HepG2 (cell line): Measurements from ENCODE around the gene AP3B1. TPM values are rescaled to one million over a fixed set of nuclear protein-coding genes. Genes with fewer than 3 reads are reported as not detected.

Experiments
- ATAC-seq: fragments of 200-7000 bp; cut with Tn5 transposase; 3 replicates; pipeline ENCODE4 v1.9.1; 2020; ENCODE audit warnings: mild to moderate bottlenecking, moderate library complexity
- BruUV-seq: library from RNA; stranded (reverse); fragments of 400-500 nt; replicated peaks from 2 replicates; lab custom pipeline; 2021; lab: Mats Ljungman, UMichigan
- CTCF ChIA-PET: fragments of 300-600 bp; formaldehyde crosslinking; extraction: SDS; loops from one replicate; lab custom pipeline; 2021; ENCODE audit warnings: low total read pairs, inconsistent platforms, low intra/inter-chr PET ratio; lab: Yijun Ruan, JAX
- POLR2A ChIA-PET: fragments of 350-600 bp; sonication (Branson Sonifier 250); formaldehyde crosslinking; loops from one replicate; lab custom pipeline; 2020; ENCODE audit warnings: antibody characterized with exemption, inconsistent platforms; lab: Yijun Ruan, JAX
- DNase-seq: peaks from one replicate; pipeline ENCODE4 v3.0.0-alpha.2; 2015; ENCODE audit warnings: low spot score
- FAIRE-seq: peaks from 3 replicates; lab custom pipeline; 2011; peaks lifted over from hg19 to GRCh38; lab: Jason Lieb, UNC
- H2AFZ ChIP-seq: one replicate; pipeline ENCODE4 v1.6.1; 2011; ENCODE audit warnings: low read length, inconsistent platforms
- H3K27ac ChIP-seq: fragments of 300-600 bp; 3 replicates; pipeline ENCODE4 v1.8.0; 2011; ENCODE audit warnings: mixed run types, mild to moderate bottlenecking, mixed read lengths, low read length, inconsistent platforms; ENCODE audit not compliant: insufficient read depth; ENCODE audit errors: extremely low read length
- H3K27me3 ChIP-seq, 2 experiments: fragments of 200-600 bp in 1 of 2; 2 replicates in 1 of 2; 3 replicates in 1 of 2; pipeline versions ENCODE4 v1.6.0 to v1.8.0; 2011; ENCODE audit warnings: low read length in 2 of 2, mild to moderate bottlenecking in 2 of 2, moderate library complexity in 2 of 2, inconsistent platforms in 1 of 2; ENCODE audit not compliant: insufficient read depth in 2 of 2, control insufficient read depth in 1 of 2
- H3K36me3 ChIP-seq, 2 experiments: fragments of 200-600 bp in 1 of 2; replicated peaks in 1 of 2; 2 replicates in 1 of 2; 3 replicates in 1 of 2; pipeline versions ENCODE4 v1.5.1 to v1.8.0; 2011; ENCODE audit warnings: low read length in 2 of 2, inconsistent platforms in 1 of 2; ENCODE audit not compliant: insufficient read depth in 2 of 2, control insufficient read depth in 1 of 2
- H3K4me1 ChIP-seq: 2 replicates; pipeline ENCODE4 v1.5.1; 2012; ENCODE audit warnings: low read length, inconsistent platforms; ENCODE audit not compliant: insufficient read depth
- H3K4me2 ChIP-seq: 2 replicates; pipeline ENCODE4 v1.6.0; 2011; ENCODE audit warnings: low read depth, low read length, inconsistent platforms
- H3K4me3 ChIP-seq, 3 experiments: fragments of 200-600 bp in 1 of 3; sonication (generic), shearing (Covaris generic) in 1 of 3; replicated peaks in 1 of 3; 2 replicates each; pipeline ENCODE4 v1.5.1; 2011 to 2016; ENCODE audit warnings: low read length in 3 of 3, inconsistent platforms in 2 of 3, low read depth in 2 of 3, mild to moderate bottlenecking in 2 of 3, control low read depth in 1 of 3, mixed read lengths in 1 of 3; ENCODE audit not compliant: insufficient read depth in 1 of 3
- H3K79me2 ChIP-seq: one replicate; pipeline ENCODE4 v1.6.1; 2011; ENCODE audit warnings: low read length, inconsistent platforms; ENCODE audit not compliant: insufficient read depth
- H3K9ac ChIP-seq: 2 replicates; pipeline ENCODE4 v1.6.0; 2011; ENCODE audit warnings: mild to moderate bottlenecking, low read depth, low read length, inconsistent platforms; ENCODE audit not compliant: insufficient read depth
- H3K9me3 ChIP-seq: 2 replicates; pipeline ENCODE4 v1.5.1; 2012; ENCODE audit warnings: mild to moderate bottlenecking, low read length
- H4K20me1 ChIP-seq: 2 replicates; pipeline ENCODE4 v1.6.0; 2011; ENCODE audit warnings: inconsistent platforms, mild to moderate bottlenecking, low read length, moderate library complexity; ENCODE audit not compliant: insufficient read depth
- ISX ChIP-seq: sonication (generic); formaldehyde crosslinking; conservative IDR thresholded peaks from 2 replicates; pipeline ENCODE4 v1.5.0; 2020; ENCODE audit warnings: missing genetic modification reagents
- KDM5A ChIP-seq: fragments of 200-600 bp; sonication (generic); IDR thresholded peaks from 2 replicates; pipeline ENCODE4 v1.7.0; 2018; ENCODE audit warnings: antibody characterized with exemption, mild to moderate bottlenecking, low read length, borderline replicate concordance
- MED13 ChIP-seq: sonication (generic); formaldehyde crosslinking; IDR thresholded peaks from 2 replicates; pipeline ENCODE4 v1.5.0; 2020; ENCODE audit warnings: missing genetic modification reagents
- MED8 ChIP-seq: sonication (generic); formaldehyde crosslinking; IDR thresholded peaks from 2 replicates; pipeline ENCODE4 v1.8.1; 2023; ENCODE audit warnings: mild to moderate bottlenecking, missing genetic modification reagents; ENCODE audit not compliant: insufficient replicate concordance
- PAX8 ChIP-seq: sonication (generic); formaldehyde crosslinking; IDR thresholded peaks from 2 replicates; pipeline ENCODE4 v1.8.0; 2022; ENCODE audit warnings: mild to moderate bottlenecking, missing genetic modification reagents, borderline replicate concordance
- RBM22 ChIP-seq: fragments of 200-400 bp; formaldehyde crosslinking; optimal IDR thresholded peaks from 2 replicates; pipeline ENCODE3; 2017; ENCODE audit warnings: mild to moderate bottlenecking, low read length, moderate library complexity
- RFX5 ChIP-seq: IDR thresholded peaks from 2 replicates; pipeline ENCODE4 v1.6.1; 2011; ENCODE audit warnings: low read depth, low read length, improper control_type of control experiment
- SAP130 ChIP-seq: IDR thresholded peaks from 2 replicates; pipeline ENCODE4 v1.6.1; 2016; ENCODE audit warnings: low read depth
- SP4 ChIP-seq: sonication (generic); formaldehyde crosslinking; IDR thresholded peaks from 2 replicates; pipeline ENCODE4 v1.8.1; 2023; ENCODE audit warnings: mild to moderate bottlenecking, missing genetic modification reagents
- ZBTB1 ChIP-seq: sonication (generic); formaldehyde crosslinking; IDR thresholded peaks from 2 replicates; pipeline ENCODE4 v1.4.0; 2020; ENCODE audit warnings: missing genetic modification reagents, borderline replicate concordance
- ZNF253 ChIP-seq: sonication (generic); formaldehyde crosslinking; IDR thresholded peaks from 2 replicates; pipeline ENCODE4 v1.8.0; 2022; ENCODE audit warnings: mild to moderate bottlenecking, missing genetic modification reagents, borderline replicate concordance
- ZNF326 ChIP-seq: sonication (generic); formaldehyde crosslinking; IDR thresholded peaks from 2 replicates; pipeline ENCODE4 v1.4.0; 2020; ENCODE audit warnings: missing genetic modification reagents, borderline replicate concordance
- ZNF383 ChIP-seq: sonication (generic); formaldehyde crosslinking; IDR thresholded peaks from 2 replicates; pipeline ENCODE4 v1.4.0; 2020; ENCODE audit warnings: missing genetic modification reagents, mild to moderate bottlenecking, borderline replicate concordance
- ZNF652 ChIP-seq: IDR thresholded peaks from 2 replicates; pipeline ENCODE4 v1.6.1; 2016; ENCODE audit warnings: low read depth, borderline replicate concordance
- ZNF841 ChIP-seq: sonication (generic); formaldehyde crosslinking; IDR thresholded peaks from 2 replicates; pipeline ENCODE4 v1.8.1; 2023; ENCODE audit warnings: missing genetic modification reagents, borderline replicate concordance
- ZNF883 ChIP-seq: sonication (generic); formaldehyde crosslinking; IDR thresholded peaks from 2 replicates; pipeline ENCODE4 v1.5.1; 2020; ENCODE audit warnings: mild to moderate bottlenecking, missing genetic modification reagents; ENCODE audit errors: not compliant biosample characterization
- ZSCAN31 ChIP-seq: sonication (generic); formaldehyde crosslinking; IDR thresholded peaks from 2 replicates; pipeline ENCODE4 v1.5.0; 2020; ENCODE audit warnings: low read depth, mild to moderate bottlenecking, missing genetic modification reagents
- WGBS: methylation state at CpG from one replicate; pipeline ENCODE4 v1.1.6; 2017; ENCODE audit warnings: low lambda C conversion rate; 5-methylcytosine and 5-hydroxymethylcytosine counted together
- in situ Hi-C: cut with HindIII; loops from 2 replicates; pipeline ENCODE4 v1.10.0; 2017; ENCODE audit warnings: low pct_unique_long_range_greater_than_20kb; ENCODE audit not compliant: extremely low pct_ligation_motif_present
- intact Hi-C: fragments of 100-400 bp; cut with micrococcal nuclease; formaldehyde crosslinking; loops from one replicate; pipeline ENCODE4 v1.10.0; 2022; ENCODE audit not compliant: unreplicated experiment
- polyA plus RNA-seq, 8 experiments: library from polyadenylated mRNA; depleted of rRNA in 3 of 8; stranded (reverse) in 7 of 8; unstranded in 1 of 8; fragments of >200 nt; fragmentation: Illumina TruSeq in 4 of 8; extraction: Trizol in 4 of 8; gene quantifications; 2 replicates each; pipeline versions ENCODE4 v1.2.1 to v1.2.3, GENCODE V29; 2011 to 2016; ENCODE audit warnings: low read depth in 4 of 8, missing spikeins in 1 of 8, mixed read lengths in 1 of 8; ENCODE audit not compliant: insufficient read depth in 1 of 8
- total RNA-seq, 5 experiments: library from RNA; depleted of rRNA; stranded (reverse); fragments of >200 nt; fragmentation: Illumina TruSeq; extraction: Trizol; gene quantifications; 2 replicates each; pipeline ENCODE4 v1.2.3, GENCODE V29; 2016; ENCODE audit warnings: low read depth in 1 of 5

Gene AP3B1
- total and polyA plus RNA-seq, 2 of the 13 experiments (the other 11 are each of a cell fraction or from before 2014, with no cell fraction given), result 37.7 to 51.2 TPM

DNA sequence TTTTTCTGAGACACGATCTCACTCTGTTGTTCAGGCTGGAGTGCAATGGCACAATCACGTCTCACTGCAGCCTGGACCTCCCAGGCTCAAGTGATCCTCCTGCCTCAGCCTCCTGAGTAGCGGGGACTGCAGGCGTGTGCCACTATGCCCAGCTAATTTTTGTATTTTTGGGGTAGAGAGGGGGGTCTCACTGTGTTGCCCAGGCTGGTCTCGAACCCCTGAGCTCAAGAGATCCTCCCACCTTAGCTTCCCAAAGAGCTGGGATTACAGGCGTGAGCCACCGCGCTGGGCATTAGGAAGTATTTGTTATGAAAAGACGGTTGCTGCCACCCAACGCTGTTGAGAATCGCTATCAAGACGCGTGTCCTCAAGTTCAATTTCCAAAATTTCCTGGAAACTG, 337.4 kb downstream of the AP3B1 start:
- Histone ChIP-seq H2AFZ (no peak overlapping the region), H3K27me3 (peaks cover 0 to 3% of the 10 kb centered on the region in 2 experiments; a peak in 1 of 5 replicates), H3K9me3 (no peaks in the 10 kb centered on the region), H3K4me2 (no peak overlapping the region), H4K20me1 (no peaks in the 10 kb centered on the region), H3K4me1 (no peaks in the 10 kb centered on the region)
- BruUV-seq, result no TSS peak
- intact Hi-C loops, result no loop called here
- ATAC-seq, result no peak
- TF ChIP-seq ZBTB1 (CRISPR knock-in tag), result no peak
- no peak for TF ChIP-seq ISX
- TF ChIP-seq ZNF383 (CRISPR knock-in tag), result no peak
- TF ChIP-seq ZSCAN31 (CRISPR knock-in tag), result no peak
- no peak for TF ChIP-seq ZNF652 (CRISPR knock-in tag)
- no peak for TF ChIP-seq MED8 (CRISPR knock-in tag)
- TF ChIP-seq ZNF253 (CRISPR knock-in tag), result no peak
- no peak for TF ChIP-seq SAP130 (CRISPR knock-in tag)
- TF ChIP-seq SP4, result no peak
- no peak for TF ChIP-seq RBM22
- no peak for TF ChIP-seq KDM5A
- no peak for TF ChIP-seq ZNF883 (CRISPR knock-in tag)
- no peak for TF ChIP-seq MED13 (CRISPR knock-in tag)
- no peak for TF ChIP-seq ZNF841 (CRISPR knock-in tag)
- no peak for TF ChIP-seq PAX8 (CRISPR knock-in tag)
- TF ChIP-seq ZNF326 (CRISPR knock-in tag), result no peak
- TF ChIP-seq RFX5, result no peak
- TF ChIP-seq, all 625 proteins: peak for 0
- Histone ChIP-seq H3K79me2 (no peaks in the 10 kb centered on the region), H3K36me3 (no peaks in the 10 kb centered on the region), H3K9ac (no peak overlapping the region), H3K4me3 (no peak overlapping the region), H3K27ac (no peak overlapping the region)
- ChIA-PET POLR2A (no interaction called here), CTCF (no interaction called here)
- no peak for FAIRE-seq
- no peak for DNase-seq
- WGBS, result 71% methylated on average over 13 of the region's 13 CpGs
- in situ Hi-C loops, result no loop called here
